HG02943 (cell line): ENCODE data around the gene SFR1.

Experiments
- ATAC-seq: cut with Tn5 transposase; IDR thresholded peaks from one replicate; pipeline ENCODE4 v1.9.1; 2021; ENCODE audit warnings: mild to moderate bottlenecking, low read depth, moderate library complexity; ENCODE audit not compliant: unreplicated experiment

SFR1 gene, protein sequence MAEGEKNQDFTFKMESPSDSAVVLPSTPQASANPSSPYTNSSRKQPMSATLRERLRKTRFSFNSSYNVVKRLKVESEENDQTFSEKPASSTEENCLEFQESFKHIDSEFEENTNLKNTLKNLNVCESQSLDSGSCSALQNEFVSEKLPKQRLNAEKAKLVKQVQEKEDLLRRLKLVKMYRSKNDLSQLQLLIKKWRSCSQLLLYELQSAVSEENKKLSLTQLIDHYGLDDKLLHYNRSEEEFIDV

DNA sequence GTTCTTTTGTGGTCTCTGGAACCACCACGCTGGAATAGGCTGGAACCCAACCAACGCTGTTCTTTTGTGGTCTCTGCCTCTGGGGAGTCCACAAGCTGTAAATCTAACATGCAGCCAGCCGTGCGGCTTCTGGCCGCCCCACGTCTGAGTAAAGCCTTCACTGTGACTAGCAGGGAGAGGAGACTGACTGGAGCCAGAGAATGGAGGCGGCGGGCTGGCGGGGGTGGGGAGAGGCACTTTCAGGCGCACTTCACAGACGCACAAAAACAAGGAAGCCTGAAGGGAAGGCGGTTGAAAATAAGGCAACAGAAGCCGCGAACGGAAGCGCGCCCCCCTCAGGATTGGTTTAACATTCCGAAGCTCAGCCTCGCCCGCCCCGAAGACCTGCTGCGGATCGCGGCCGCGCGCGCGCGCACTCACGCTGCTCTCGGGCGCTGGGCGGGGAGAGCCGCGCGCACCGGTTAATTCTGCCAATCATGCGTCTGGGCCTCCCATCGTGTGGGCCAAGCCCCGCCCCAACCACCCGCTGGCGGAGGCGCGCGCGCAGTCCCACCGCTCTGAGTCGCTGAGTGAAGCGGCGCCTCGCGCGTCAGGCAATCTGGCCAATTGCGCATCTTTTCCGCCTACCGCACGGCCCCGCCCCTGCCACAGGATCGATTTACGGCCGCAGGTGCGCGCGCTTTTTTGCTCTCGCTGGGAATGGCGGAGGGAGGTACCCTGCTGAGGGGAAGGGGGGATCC, at the start of gene SFR1:
SFR1 (plus strand) TSS at position 687 of the 740 bp plus-strand sequence; CDS start at position 700, 13 bp downstream.
- ATAC-seq: peak; percentile 92

DNA sequence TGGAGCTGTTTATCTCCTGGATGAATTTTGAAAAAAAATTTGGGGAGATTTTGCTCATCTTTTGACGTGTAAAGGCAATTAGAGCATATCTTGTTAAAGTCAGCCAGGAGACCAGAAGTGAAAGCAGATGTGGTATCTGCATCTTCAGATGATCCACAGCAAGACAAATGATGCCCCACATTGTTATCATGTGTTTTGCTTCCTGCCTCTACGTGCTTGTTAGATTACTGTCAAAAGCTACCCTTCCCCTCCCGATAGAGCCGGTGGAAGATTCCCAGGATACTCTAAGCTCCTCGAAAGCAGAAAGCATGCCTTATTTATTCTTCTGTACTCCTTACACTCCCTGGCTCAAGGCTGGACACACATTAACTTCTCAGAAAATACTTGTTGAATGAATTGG, 49.2 kb upstream of the SFR1 start:
- no peak for ATAC-seq

DNA sequence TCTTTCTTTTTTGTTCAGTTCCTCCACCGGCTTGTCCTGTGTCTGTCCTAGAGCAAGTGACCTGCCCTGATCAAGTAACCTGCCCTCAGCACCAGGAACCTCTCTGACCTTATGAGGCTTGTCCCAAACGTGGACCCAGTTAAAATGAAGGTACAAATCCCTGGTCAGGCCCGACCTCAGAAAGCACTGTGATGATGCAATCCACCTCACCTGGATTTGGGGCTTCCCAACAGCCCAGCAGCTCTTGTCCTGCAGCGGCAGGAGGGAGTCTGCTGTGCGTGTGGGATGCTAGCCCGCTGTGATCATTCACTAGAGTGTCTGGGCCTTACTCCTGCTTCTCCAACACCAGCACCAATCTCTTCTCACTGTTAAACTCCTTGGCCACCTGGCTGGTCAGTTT, 47.5 kb upstream of the SFR1 start:
- ATAC-seq: no peak

DNA sequence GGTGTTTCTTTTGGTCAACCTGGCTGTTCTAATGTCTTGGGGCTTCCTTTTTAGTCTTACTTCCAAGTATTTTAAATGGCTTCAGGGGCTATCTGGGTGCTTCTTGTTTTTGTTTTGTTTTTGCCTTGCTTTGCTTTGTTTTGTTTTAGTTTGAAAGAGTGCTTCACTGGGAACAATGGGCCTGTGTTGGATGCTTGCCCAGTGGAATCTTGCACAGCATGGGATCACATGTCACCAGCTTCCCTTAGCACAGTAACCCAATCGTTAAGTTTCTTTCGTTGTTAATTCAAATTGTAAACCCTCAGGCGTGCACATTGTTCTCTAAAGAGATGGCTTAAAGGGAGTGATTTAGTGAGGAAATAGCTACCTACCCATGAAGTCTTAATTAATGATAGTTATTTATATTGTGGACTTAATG, 45.2 kb upstream of the SFR1 start:
- no peak for ATAC-seq

DNA sequence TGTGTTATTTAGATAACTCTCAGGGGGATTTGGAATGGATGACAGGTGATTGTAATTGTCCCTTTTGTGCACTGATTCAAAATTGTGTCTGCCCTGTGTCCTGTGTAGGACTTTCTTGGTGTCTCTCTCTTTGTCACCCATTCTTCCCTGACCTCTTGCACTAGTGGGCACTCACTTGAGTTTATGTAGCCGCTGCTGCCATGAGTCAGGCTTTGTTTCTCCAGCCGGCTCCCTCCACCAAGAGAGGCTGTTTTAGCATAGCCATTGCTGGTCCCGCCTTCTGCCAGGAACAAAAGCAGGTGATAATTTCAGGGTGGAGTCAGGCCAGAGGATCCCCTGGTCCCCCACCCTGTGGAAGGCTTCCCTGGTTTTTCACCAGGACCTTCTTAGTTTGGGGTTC, 44.7 kb upstream of the SFR1 start:
- ATAC-seq: no peak

DNA sequence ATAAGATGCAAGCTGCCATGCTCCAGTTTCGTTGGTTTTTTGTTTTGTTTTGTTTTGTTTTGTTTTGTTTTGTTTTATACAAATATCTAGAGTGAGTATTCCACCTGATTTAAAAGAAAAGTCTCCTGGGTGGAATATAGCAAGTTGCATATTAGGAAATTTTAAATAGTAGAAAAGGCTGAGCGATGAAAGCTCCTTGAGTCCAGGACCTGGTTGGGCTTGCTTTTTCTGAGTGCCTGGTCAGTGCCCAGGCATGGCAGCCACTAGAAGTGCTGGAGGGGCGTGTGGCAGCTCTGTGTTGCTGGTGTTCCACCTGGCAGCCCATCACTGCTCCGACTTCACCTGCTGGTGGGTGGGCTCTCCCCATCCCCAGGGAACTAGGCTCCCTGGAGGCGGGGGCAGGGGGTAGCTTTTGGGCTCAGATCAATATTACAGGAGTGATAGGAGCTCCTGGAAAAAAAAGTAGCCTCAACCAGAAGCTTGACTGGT, 44.3 kb upstream of the SFR1 start:
- no peak for ATAC-seq

DNA sequence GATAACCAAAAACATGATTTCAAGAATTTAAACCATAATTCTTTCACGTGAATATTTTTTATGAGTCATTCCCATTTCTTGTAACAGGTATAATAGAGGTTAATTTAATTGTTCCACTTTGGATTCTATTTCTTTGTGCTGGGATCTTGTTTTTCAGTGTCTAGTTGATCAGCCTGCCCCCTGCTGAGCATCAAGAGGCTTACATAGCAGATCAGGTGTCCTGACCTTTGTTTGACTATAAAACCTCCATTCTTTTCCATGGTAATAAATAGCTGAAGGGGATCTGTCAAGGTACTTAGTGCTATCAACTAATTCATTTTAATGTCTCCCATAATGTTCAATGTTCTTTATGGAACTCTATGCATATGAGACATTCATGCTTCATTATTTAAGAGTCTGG, 41.2 kb upstream of the SFR1 start:
- ATAC-seq: no peak

DNA sequence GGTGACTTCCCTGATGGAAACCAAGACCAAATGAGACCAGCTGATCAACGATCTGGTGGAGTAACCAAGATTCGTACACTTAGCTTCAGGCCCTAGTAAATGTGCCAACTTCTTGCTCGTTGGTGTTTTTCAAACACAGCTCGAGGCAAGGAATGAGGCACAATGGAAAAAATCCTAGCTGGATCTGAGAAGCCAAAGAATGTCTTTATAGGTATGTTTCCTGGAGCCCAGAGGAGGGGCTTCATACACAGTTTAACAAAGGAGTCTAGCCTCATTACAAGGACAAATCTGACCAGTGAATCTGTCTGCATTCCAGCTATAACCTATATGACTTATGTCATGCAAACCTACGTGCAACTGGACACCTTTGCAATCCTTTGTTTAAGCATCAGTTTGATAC, 40.0 kb upstream of the SFR1 start:
- ATAC-seq: no peak

DNA sequence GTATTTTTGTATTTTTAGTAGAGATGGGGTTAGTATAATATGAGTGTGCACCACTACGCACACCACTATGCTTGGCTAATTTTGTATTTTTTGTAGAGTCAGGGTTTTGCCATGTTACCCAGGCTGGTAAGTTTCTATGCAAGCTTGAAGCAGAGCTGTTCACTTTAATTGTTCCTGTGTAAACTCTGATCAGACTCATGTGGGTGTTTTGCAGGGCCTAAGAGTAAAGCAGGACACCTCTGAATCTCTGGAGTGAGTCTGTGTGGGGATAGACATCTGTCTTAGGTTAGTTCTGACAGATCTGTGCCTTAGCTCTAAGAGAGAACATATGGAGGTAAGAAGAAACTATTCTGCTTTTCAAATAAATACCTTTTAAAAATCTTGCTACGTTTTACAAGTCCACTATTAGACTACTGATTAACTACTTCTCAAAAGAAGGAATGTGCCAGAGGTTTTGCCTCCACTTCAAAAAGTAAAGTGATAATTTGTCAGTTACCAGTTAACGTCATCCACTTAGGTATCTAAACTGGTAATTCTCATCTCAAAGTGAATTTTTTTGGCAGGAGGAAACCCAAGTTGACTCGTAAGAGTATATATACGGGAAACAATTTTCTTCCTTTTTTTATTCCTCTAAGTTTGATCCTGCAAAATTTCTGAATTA, 37.4 kb upstream of the SFR1 start:
- no peak for ATAC-seq

DNA sequence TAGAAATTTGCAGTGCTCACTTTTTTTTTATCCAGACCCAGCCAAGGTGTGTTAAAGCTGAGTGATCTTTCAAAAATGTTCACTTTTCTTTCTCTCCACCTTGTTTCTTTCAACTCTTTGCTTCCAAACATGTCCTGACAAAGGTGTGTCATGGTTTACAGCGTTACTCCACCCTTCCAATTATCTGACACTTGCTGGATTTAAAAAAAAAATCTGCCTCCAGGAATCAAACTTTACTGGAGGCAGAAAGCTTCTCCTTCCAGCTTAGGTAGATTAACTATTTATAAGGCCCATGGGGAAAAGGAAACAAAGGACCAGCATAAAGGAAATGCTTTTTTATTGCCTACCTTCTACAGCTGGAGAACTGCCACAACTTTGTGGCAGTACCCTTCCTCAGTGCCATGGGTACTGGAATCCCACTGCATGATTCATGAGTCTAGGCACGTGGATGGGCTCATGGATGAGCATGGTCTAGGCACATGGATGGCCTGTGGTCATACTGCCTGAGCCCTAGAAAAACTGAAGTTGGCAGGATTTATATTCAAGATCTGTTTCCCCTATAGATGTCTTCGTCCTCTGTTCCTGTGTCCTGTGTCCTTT, 36.1 kb upstream of the SFR1 start, which contains the start of gene COL17A1:
COL17A1 (minus strand) TSS at position 80 of the 600 bp plus-strand sequence. CDS start 5,207 bp downstream, outside the sequence.
- ATAC-seq: no peak

DNA sequence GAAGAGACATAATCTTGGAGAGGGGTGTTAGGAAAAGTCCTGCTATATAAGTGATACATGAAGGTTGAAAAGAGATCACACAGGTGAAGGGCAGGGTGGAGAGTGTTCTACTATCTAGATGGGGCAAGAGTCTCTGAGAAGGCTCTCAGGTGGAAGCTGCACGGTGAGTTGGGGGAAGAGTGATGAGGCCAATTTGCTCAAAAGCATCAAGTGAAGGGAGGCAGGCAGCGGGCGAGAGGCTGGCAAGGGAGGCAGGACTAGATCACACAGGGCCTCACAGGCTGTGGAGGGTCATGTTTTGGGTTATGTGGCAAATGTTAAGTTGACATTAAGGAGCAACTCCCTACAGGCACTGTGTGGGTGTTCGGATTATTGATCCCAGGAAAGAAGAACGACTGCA, 33.7 kb upstream of the SFR1 start:
- ATAC-seq: no peak

DNA sequence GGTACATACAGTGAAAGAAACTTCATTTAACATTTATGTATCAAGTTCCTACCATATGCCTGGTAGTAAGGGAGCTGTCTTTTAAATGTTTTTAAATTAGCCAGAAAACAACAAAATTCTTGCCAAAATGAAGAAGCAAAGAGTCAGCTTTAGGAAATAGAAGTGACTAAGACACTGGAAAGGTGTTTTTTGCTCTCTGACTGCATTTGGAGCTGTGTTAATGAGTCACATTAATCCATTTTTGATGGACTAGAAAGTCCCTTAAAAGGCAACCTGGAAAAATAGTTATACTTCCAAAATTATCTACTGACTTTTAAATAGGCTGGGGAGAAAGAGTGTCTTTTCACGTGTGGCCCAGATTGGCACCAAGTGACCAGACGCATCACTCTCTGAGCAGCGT, 32.4 kb upstream of the SFR1 start:
- ATAC-seq: no peak

DNA sequence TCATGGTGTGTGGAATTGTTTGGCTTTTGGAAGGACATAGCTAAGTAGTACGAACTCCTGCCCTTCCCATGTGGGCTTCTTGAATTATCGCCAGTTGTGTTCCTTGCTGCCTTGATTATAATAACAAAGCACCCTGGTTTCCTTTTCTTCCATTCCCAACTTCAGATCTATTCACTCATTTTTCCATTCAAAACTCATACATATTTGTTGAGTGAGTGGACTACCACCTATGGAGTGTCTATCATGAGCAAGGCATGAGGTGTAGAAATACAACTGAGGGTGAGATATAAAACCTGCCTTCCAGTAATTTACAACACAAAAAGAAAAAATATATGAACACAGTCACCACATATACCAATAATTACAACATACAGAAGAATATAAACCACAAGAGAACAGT, 31.4 kb upstream of the SFR1 start:
- ATAC-seq: no peak

DNA sequence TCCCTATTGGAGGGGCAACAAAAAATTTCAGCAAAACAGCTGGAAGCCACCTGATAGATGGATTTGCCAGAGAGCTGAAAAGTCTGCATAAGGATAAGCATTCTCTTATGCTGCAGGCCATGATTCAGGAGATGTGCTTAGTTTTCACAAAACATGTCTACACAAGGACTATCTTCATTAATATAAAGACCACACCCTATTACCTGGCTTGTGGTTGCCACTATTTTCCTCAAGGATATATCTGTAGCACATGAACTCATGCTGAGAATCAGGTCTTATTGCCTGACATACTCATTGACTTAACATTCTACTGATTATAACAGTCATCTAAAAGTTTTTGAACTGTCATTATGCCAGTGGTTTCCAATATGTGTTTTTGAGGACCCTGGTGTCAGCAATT, 29.2 kb upstream of the SFR1 start:
- no peak for ATAC-seq

DNA sequence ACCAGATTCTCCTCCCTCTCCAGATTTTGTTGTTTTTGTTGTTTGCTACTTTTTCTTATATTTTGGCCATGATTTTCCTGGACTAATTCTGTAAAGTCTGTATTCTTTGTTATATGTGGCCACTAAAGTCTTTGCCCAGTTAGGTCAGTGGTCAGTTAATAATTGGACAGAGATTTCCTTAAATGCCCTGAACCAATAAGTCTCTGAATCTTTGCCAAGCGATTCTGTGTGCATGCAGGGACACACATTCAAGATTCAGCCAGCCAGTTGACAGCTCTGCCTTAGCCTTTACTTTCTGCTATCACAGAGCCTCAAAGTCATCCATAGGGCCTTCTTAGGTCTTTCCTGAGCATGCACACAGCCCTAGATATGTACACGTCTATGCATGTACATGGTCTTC, 25.3 kb upstream of the SFR1 start:
- no peak for ATAC-seq

DNA sequence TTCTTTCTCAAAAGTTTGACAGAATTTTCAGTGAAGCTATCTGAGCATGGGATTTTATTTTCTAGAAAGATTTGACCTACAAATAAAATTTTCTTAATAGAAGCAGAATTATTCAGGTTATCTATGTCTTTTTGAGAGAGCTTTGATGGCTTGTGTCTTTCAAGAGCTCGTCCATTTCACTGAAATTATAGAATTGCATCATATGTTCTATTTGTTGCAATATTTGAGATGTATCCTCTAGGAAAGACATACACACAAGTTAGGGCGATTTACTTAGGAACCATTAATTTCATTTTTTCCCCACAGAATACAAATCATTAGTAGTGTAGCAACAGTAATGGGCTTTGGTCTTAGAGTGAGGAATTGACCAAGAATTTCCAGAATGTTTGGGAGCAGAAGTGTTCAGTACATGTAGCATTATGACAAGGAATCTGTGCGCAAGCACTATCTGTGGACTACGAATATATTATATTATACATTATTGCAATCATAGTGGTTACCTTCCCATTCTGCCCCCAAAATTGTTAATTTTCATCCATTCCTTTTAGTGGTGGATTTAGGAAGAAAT, 23.5 kb upstream of the SFR1 start:
- no peak for ATAC-seq

DNA sequence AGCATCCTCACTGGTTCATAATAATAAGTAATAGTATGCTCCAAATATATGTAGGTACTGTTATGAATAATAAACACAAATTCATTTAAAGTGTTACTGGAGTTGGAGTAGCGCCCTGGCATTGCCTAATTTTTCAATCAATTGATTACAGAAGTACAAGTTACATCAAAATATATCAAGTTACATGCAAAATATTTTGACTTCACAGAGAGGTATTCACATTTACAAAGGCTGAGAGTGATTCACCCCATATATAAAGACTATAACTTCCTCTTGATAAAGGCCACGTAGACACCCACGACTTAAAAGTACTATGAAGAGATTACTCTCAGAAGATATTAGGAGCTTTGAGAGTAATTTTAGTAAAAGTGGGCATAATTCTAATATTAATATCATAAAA, 22.7 kb upstream of the SFR1 start:
- ATAC-seq: no peak

DNA sequence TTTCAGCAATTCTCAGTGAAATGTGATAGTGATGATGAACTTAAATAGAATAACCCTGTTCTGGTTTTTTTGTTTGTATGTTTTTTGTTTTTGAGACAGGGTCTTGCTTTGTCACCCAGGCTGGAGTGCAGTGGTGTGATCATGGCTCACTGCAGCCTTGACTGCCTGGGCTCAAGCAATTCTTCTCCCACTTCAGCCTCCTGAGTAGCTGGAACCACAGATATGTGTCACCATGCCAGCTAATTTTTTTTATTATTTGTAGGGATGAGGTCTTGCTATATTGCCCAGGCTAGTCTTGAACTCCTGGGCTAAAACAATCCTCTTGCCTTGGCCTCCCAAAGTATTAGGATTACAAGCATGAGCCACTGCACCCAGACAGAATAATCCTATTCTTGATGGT, 22.0 kb upstream of the SFR1 start:
- no peak for ATAC-seq

DNA sequence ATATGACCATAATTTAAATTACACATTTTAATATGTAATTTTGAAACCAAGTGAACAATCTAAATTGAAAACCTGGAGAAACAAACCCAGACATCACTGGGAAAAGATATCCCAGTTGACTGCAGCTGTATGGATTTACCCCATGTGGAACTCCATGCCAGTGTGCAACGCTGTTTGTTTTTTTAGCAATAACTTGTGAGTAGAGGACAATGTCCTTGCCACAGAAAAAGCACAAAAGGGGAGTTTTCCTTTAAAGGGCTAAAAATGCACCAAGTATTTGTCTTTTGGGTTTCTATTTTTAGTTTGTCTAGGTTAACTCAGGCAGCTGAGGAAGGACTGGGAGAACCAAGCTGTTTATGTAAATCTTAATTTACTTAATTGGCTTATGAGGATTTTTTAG, 21.2 kb upstream of the SFR1 start:
- no peak for ATAC-seq

DNA sequence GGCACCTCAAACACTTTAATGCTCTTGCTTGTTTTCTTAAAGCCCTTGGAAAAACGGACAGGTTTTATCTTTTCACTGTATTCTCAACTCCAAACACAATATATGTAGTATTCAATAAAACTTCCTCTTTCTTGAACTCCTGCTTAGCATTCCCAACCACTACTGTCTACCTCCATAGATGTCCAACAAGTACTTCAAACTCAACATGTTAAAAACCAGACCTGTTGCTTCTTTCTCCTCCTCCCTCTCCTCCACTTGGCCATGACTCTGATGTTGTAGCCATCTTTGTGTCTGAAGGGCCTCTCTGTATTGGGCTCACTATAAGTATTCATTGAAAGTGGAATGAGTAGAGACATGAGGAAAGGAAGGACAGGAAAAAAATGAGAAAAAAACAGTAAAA, 20.1 kb upstream of the SFR1 start:
- no peak for ATAC-seq

DNA sequence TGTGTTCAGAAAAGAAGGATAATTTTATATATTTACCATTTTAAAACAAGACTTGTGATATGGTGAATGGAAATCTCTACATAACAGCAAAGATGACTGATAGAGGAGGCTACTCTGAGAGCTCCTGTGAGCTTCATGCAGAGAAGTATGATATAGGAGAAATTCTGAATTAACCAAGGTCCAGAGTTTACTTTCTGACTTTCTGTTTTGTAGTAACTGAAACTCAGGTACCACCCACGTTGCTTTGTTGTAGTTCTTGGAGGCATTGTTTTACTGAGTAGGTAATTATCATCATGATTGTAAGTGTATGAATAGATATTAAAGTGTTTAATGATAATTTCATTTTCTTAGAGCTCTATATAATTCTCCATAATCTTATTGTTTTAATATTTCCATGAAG, 18.0 kb upstream of the SFR1 start:
- no peak for ATAC-seq
